ENCODE measurements around the gene RNASE4.
"Not testable (repeated sequence)": the region's sequence is repeated elsewhere in the genome, so short reads cannot be mapped to it uniquely, and the experiment has no call there.

Gene RNASE4

DNA sequence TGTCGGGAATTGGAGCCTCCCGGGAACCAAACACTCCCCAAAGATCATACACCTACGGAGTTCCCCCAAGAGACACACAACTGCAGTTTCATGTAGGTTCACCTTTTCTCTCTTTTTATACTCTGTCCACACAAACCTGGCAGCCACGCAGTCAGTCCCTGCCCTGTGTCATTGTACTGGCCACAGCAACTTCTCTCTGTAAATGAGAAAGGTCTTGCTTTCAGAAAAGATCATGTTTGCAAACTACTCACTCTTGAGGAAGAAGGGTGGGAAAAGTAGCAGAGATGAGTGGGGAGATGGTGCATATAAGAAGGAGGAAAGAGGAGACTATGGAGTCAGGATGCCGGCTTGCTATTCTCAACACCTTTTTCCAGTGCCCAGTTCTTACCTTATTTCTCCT lies 14.6 kb downstream of the RNASE4 start:
- no peak for DNase-seq (ENCODE audit: low read depth)

DNA sequence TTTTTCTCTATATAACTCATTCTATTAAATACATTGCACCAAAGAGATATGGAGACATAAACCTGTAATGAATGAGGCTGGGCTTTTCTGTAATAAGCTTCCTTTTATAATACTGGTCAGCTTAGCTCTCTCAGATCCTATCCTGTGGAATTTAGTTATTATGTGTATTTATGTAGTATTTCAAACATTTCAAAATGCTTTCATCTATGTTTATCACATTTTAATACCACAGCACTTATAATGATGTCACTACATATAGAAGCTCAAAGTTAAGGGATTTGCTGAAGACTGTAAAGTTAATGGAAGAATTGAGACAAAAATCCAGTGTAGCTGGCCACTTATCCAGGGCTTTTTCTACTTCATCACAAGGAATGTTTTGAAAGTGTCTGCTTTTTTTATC lies 15.6 kb downstream of the RNASE4 start:
- no peak for DNase-seq (ENCODE audit: low read depth)

GRCh38 chr14:20700965-20701364 lies 16.6 kb downstream of the RNASE4 start:
- not testable (repeated sequence) for DNase-seq (ENCODE audit: low read depth)

- DNase-seq (ENCODE audit: low read depth) = no peak
These were observed 22.4 kb downstream of the RNASE4 start for GRCh38 chr14:20706657-20707355.

DNA sequence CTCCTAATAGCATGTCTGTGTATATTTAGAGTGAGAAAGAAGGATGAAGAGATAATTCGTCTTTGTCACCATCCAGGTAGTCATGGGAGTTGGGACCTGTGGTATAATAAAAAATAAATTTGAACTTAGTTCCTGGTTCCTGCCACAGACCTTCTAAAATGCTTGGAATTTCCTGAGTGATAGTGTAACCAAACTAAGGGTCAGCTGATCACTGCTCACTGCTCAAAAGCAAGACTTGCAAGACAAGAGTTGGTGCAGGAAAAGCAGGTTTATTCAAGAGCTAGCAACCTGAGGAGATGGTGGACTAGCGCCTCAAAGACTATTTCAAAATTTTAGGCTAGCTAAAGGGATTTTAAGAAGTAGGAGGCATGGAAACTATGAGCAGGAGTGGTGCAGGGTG lies 23.3 kb downstream of the RNASE4 start:
- DNase-seq (ENCODE audit: low read depth) = no peak

GRCh38 chr14:20711261-20711660 lies 26.9 kb downstream of the RNASE4 start:
- DNase-seq (ENCODE audit: low read depth) = no peak

DNA sequence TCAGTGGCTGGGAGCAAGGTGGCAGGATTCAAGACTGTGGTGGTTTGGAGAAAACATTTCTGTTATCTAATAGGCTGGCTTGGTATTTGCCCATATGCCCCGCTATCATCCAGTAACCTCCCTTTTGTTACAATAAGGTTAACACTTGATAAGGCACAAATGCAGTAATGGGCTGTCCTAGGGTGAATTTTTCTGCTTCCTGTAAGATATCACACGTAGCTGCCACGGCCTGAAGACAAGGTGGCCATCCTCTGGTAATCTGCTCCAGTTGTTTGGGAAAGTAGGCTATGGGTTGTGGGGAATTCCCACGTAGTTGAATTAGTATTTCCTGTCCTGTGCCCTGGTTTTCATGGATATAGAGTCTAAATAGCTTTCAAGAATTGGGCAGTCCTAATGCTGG lies 27.3 kb downstream of the RNASE4 start:
- DNase-seq (ENCODE audit: low read depth) = no peak

DNA sequence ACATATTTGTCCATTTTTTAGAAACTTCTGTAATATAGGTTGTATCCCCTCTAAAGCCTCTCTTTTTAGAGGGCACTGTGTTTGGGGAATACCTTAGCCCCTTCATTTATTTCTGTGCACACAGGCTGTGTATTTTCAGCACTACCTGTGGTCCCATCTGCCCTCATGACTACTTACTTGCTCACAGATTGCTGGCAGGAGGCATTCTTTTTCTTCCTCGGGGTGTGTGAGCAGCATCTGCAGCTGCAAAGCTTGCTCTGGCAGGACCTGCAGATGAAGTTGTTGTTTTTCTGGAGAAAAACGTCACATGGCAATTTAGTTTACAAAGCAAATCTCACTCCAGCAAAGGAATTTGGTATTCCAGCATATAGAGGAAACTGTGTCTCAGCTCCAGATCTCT lies 28.5 kb downstream of the RNASE4 start:
- DNase-seq (ENCODE audit: low read depth) = no peak

GRCh38 chr14:20714593-20715250 lies 30.4 kb downstream of the RNASE4 start:
- no peak for DNase-seq (ENCODE audit: low read depth)

DNA sequence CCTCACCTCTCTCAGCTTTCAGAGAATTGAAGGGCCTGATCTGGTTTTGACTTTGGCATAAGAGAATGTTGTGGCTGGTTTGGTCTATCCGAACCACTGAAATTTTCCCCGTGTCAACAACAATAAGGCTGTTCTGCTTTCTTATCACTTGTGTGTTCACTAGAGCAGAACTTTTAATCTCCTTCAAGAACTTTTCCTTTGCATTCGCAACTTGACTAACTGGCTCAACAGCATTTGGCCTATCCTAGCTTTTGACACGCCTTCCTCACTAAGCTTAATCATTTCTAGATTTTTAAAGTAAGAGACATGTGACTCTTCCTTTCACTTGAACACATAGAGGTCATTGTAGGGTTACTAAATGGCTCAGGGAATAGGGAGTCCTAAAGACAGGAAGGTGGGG lies 35.4 kb downstream of the RNASE4 start:
- DNase-seq (ENCODE audit: low read depth) = no peak

DNA sequence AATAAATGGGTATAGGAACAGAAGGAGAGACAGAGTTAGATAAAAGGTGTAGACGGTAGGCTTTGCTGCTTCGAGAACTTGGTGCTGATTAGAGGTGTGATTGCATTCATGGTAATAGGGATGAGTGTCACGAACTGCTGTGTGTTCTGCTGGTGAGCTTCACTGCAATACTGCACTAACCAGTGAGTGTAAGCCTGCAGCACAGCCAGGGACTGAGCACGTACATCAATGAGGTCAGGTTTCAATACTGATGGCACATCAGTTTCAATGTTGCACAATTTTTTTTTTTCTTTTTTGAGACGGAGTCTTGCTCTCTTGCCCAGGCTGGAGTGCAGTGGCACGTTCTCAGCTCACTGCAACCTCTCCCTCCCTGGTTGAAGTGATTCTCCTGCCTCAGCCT lies 36.4 kb downstream of the RNASE4 start:
- DNase-seq (ENCODE audit: low read depth) = no peak

- DNase-seq (ENCODE audit: low read depth) = no peak
These were observed 37.7 kb downstream of the RNASE4 start for GRCh38 chr14:20722016-20722415.

- no peak for DNase-seq (ENCODE audit: low read depth)
These were observed 39.1 kb downstream of the RNASE4 start for GRCh38 chr14:20723488-20723887.

DNA sequence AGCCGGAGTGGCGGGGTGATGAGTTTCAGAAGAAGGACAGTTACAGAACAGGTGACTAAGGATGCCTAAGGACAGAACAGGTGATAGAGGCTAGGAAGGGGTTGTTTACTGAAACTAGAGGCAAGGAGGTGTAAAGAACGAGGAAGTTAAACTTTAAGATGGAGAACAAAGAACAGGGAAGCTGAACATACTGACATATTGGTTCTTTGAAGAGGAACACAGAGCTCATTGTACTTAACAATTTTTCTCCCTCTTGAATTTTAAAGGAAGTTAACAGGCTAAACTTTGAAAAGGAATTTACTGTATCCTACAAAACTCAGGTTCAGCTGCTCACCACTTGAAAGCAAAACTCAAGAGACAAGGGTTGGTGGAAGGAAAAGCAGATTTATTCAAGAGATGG lies 41.8 kb downstream of the RNASE4 start:
- DNase-seq (ENCODE audit: low read depth) = not testable (repeated sequence)

GRCh38 chr14:20726531-20726930 lies 42.2 kb downstream of the RNASE4 start:
- DNase-seq (ENCODE audit: low read depth) = no peak

GRCh38 chr14:20730891-20731290 lies 46.5 kb downstream of the RNASE4 start:
- DNase-seq (ENCODE audit: low read depth) = no peak

- DNase-seq (ENCODE audit: low read depth) = no peak
These were observed 48.1 kb downstream of the RNASE4 start for GRCh38 chr14:20732477-20732876.

- no peak for DNase-seq (ENCODE audit: low read depth)
These were observed 48.7 kb downstream of the RNASE4 start for GRCh38 chr14:20732979-20733635.

DNA sequence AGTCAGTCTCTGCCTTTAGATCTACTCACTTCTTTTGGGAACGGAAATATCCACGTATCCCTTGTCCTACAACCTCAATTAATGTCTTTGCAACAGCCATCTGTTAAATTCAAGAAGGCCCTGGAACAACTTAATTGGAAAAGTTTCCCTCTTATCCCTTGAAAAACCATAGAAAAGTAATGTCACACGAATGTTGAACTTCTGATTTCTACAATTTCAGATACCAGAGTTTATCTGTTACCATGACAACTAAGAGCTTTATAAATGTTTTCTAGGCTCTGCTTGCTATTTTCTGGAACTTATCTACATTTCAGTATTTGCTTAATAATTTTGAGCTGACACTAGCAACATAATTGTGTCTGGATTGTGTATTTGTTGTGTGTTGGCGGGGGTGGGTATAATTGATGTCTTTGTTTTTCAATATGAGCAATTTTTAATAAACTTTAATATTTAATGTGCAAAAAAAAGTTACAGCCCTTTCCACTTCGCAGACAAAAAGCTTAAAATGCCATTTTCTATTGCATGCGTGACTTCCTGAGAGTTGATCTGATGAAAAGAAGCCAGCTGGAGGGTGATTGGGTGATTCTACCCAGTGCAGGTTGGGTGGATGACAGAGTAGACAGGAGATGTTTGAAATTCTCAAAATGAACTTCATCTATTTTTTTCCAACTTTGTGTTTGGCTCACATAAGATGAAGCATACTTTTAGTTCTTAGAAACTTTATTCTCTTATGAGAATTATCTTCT lies 49.5 kb downstream of the RNASE4 start:
- DNase-seq (ENCODE audit: low read depth) = no peak

DNA sequence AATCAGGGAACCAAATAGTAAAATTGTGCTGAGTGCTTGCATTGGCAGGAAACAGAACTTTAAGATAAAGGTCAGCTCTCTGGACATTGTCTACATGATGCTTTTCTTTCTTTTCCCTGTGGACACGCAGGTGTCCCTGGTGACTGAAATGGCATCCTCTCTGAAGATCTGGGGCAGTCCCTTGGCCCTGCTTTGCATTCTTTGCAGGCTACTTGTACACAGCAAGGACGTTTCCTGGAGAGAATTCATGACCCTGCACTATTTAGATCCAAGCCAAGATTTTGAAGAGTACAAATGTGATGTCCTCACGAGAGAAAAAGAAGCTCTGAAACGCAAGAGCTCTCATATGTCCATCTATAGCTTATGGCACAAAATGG lies 50.1 kb downstream of the RNASE4 start:
- no peak for DNase-seq (ENCODE audit: low read depth)

- DNase-seq (ENCODE audit: low read depth) = not testable (repeated sequence)
These were observed 53.9 kb downstream of the RNASE4 start for GRCh38 chr14:20738292-20738691.

DNA sequence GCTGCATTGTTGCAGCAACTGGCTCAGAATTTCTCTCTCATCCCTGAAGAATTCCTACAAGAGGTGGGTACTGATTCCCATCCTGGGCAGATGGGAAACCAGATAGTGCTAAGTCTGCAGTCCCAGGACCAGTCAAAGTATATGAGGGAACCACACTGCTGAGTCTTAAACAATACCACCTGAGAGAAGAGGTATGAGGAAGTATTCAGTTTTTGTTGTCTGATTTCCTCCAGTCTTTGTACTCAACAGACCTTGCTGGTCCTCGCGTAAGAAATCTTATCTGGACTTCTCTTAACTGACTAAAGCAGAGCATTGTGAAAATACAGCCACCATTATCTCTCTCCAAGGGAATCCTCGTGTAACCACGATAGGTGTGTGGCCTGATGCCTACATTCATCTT lies 57.8 kb downstream of the RNASE4 start:
- no peak for DNase-seq (ENCODE audit: low read depth)

- no peak for DNase-seq (ENCODE audit: low read depth)
These were observed 59.2 kb downstream of the RNASE4 start for GRCh38 chr14:20743556-20743955.
